Liver (tissue), 3 donors: ENCODE data around the gene PRPSAP1.
"Not testable (repeated sequence)": the region's sequence is repeated elsewhere in the genome, so short reads cannot be mapped to it uniquely, and the experiment has no call there.

Source experiments
- EGR1 ChIP-seq, 2 donors: IDR thresholded peaks; 2 replicates each; pipeline ENCODE4 v1.6.1; 2016 to 2018; ENCODE audit warnings: antibody characterized with exemption in 2 of 2, low read depth in 2 of 2
- YY1 ChIP-seq: IDR thresholded peaks from 2 replicates; pipeline ENCODE4 v1.6.1; 2016; ENCODE audit warnings: antibody characterized with exemption, mild to moderate bottlenecking
- TF ChIP-seq, protein P1 (sequence below): fragments of 150-350 bp; IDR thresholded peaks from 2 replicates; pipeline ENCODE4 v1.5.1; 2017; ENCODE audit warnings: improper control_type of control experiment, low read depth, low read length; ENCODE audit not compliant: missing input control
- TF ChIP-seq, protein P2 (sequence below): IDR thresholded peaks from 2 replicates; pipeline ENCODE4 v1.6.1; 2016; ENCODE audit warnings: antibody characterized with exemption, mild to moderate bottlenecking
- TF ChIP-seq, protein P3 (sequence below): IDR thresholded peaks from 2 replicates; pipeline ENCODE4 v1.6.1; 2016; ENCODE audit warnings: antibody characterized with exemption
- donor health status: healthy.
- donor health status: healthy.

DNA sequence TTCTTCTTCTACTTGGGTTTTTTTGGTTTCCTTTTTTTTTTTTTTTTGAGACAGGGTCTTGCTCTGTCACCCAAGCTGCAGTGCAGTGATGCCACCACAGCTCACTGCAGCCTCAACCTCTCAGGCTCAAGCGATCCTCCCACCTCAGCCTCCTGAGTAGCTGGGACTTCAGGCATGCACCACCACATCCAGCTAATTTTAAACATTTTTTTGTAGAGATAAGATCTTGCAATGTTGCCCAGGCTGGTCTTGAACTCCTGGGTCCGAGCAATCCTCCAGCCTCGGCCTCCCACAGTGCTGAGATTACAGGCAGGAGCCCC lies 48.6 kb downstream of the PRPSAP1 start:
- TF ChIP-seq EGR1 (IDR thresholded peaks at IDR 0.05; ENCODE audit: low read depth in 2 of 2); YY1: not testable (repeated sequence)
- TF ChIP-seq, protein P1, sequence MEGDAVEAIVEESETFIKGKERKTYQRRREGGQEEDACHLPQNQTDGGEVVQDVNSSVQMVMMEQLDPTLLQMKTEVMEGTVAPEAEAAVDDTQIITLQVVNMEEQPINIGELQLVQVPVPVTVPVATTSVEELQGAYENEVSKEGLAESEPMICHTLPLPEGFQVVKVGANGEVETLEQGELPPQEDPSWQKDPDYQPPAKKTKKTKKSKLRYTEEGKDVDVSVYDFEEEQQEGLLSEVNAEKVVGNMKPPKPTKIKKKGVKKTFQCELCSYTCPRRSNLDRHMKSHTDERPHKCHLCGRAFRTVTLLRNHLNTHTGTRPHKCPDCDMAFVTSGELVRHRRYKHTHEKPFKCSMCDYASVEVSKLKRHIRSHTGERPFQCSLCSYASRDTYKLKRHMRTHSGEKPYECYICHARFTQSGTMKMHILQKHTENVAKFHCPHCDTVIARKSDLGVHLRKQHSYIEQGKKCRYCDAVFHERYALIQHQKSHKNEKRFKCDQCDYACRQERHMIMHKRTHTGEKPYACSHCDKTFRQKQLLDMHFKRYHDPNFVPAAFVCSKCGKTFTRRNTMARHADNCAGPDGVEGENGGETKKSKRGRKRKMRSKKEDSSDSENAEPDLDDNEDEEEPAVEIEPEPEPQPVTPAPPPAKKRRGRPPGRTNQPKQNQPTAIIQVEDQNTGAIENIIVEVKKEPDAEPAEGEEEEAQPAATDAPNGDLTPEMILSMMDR = not testable (repeated sequence)
- TF ChIP-seq, protein P2, sequence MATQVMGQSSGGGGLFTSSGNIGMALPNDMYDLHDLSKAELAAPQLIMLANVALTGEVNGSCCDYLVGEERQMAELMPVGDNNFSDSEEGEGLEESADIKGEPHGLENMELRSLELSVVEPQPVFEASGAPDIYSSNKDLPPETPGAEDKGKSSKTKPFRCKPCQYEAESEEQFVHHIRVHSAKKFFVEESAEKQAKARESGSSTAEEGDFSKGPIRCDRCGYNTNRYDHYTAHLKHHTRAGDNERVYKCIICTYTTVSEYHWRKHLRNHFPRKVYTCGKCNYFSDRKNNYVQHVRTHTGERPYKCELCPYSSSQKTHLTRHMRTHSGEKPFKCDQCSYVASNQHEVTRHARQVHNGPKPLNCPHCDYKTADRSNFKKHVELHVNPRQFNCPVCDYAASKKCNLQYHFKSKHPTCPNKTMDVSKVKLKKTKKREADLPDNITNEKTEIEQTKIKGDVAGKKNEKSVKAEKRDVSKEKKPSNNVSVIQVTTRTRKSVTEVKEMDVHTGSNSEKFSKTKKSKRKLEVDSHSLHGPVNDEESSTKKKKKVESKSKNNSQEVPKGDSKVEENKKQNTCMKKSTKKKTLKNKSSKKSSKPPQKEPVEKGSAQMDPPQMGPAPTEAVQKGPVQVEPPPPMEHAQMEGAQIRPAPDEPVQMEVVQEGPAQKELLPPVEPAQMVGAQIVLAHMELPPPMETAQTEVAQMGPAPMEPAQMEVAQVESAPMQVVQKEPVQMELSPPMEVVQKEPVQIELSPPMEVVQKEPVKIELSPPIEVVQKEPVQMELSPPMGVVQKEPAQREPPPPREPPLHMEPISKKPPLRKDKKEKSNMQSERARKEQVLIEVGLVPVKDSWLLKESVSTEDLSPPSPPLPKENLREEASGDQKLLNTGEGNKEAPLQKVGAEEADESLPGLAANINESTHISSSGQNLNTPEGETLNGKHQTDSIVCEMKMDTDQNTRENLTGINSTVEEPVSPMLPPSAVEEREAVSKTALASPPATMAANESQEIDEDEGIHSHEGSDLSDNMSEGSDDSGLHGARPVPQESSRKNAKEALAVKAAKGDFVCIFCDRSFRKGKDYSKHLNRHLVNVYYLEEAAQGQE = not testable (repeated sequence)
- TF ChIP-seq, protein P3, sequence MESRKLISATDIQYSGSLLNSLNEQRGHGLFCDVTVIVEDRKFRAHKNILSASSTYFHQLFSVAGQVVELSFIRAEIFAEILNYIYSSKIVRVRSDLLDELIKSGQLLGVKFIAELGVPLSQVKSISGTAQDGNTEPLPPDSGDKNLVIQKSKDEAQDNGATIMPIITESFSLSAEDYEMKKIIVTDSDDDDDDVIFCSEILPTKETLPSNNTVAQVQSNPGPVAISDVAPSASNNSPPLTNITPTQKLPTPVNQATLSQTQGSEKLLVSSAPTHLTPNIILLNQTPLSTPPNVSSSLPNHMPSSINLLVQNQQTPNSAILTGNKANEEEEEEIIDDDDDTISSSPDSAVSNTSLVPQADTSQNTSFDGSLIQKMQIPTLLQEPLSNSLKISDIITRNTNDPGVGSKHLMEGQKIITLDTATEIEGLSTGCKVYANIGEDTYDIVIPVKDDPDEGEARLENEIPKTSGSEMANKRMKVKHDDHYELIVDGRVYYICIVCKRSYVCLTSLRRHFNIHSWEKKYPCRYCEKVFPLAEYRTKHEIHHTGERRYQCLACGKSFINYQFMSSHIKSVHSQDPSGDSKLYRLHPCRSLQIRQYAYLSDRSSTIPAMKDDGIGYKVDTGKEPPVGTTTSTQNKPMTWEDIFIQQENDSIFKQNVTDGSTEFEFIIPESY = not testable (repeated sequence)
